LNCAP (cell line): ENCODE results near the gene REPS2.

Experiments
- TF ChIP-seq, protein P1 (sequence below): fragments of 450-650 bp; IDR thresholded peaks from 2 replicates; pipeline ENCODE4 v1.5.1; 2017; ENCODE audit warnings: mild to moderate bottlenecking

The REPS2 gene

DNA sequence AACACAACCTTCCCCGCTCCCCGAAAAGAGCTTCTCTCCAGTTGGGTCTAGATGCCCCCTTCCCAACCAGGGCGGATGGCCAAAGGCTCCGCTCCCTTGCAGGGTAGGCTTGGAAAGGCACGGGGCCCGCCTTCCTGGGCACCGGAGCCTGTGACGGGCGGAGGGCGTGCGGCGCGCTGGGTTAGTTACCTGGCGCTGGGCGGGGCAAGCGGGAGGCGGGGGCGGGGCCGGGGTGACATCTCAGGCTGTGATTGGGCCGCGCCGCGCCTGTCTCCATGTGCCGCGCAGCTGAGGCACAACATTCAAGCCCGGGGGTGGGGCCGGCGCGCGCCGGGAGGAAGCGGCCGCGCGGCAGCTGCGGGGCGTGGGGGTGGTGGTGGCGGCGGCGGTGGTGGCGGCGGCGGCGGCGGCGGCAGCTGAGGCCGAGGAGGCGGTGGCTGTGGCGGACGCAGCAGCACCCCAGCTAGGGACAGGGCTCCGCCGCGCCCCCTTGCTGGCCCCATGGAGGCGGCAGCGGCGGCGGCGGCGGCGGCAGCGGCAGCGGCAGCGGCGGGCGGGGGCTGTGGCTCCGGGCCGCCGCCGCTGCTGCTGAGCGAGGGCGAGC lies at the start of gene REPS2:
REPS2 (plus strand) TSS at position 298 of the 604 bp plus-strand sequence; CDS start at position 502, 204 bp downstream.
- TF ChIP-seq, protein P1, sequence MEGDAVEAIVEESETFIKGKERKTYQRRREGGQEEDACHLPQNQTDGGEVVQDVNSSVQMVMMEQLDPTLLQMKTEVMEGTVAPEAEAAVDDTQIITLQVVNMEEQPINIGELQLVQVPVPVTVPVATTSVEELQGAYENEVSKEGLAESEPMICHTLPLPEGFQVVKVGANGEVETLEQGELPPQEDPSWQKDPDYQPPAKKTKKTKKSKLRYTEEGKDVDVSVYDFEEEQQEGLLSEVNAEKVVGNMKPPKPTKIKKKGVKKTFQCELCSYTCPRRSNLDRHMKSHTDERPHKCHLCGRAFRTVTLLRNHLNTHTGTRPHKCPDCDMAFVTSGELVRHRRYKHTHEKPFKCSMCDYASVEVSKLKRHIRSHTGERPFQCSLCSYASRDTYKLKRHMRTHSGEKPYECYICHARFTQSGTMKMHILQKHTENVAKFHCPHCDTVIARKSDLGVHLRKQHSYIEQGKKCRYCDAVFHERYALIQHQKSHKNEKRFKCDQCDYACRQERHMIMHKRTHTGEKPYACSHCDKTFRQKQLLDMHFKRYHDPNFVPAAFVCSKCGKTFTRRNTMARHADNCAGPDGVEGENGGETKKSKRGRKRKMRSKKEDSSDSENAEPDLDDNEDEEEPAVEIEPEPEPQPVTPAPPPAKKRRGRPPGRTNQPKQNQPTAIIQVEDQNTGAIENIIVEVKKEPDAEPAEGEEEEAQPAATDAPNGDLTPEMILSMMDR: no peak

DNA sequence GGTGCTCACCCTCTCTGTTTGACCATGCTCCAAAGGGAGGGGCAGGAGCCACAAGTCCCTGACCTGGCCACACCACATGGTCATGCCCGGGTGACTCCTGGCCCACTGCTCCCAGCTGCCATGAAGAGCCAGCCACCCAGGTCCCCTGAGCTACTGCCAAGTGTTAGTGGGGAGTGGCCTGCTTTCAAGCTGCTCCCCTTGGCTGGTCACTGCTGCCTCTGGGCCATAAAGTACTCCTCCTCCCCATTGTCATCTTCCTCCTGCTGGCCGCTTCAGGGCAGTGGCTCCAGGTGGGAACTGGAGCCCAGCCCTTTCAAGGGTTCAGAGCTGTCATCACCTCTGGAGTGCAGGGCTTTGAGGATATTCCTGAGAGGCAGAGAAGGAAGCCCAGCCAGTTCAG lies 49.0 kb upstream of the REPS2 start:
- TF ChIP-seq, protein P1: no peak

DNA sequence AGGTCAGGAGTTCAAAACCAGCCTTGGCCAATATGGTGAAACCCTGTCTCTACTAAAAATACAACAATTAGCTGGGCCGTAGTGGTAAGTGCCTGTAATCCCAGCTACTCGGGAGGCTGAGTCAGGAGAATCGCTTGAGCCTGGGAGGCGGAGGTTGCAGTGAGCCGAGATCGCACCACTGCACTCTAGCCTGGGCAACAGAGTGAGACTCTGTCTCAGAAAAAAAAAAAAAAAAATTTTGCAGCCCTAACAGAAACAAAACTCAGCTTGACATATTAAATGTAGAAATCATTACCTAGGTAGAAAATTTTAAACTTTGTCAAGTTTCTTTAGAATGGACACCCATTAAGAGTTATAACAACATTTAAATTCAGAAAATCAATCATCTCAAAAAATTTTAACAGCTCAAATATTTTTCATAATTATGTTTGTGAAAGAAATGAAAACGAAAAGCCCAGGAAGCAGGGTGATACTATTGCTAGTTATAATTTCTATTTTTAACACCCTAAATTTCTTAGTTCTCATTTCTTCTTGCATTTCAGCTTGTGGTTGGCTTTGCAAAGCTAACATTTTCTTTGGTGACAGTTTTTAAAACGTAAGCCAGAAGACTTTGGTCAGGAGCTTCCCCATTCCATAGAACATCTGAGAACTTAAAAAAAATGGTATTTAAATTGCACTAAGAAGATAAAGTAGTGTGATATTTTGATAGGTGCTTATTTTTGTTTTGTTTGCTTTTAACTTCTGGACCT lies 43.0 kb upstream of the REPS2 start:
- TF ChIP-seq, protein P1: no peak

DNA sequence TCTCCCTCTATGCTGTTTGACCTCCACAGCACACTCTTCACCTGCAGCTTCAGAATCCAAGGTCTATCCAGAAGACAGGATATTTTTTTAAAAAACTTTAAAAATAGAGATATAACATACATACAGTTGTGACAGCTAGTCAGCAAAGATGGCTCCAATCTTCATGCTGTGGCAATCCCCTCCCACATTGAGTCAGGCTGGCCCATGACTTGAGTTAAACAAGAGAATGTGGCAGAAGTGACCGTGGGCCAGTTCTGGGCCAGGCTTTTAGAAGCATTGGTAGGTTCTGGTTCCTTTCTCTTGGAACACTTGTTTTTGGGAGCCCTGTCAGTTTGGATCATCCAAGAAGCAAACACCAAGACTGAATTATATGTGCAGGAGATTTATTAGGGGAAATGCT lies 36.1 kb upstream of the REPS2 start:
- TF ChIP-seq, protein P1: no peak

DNA sequence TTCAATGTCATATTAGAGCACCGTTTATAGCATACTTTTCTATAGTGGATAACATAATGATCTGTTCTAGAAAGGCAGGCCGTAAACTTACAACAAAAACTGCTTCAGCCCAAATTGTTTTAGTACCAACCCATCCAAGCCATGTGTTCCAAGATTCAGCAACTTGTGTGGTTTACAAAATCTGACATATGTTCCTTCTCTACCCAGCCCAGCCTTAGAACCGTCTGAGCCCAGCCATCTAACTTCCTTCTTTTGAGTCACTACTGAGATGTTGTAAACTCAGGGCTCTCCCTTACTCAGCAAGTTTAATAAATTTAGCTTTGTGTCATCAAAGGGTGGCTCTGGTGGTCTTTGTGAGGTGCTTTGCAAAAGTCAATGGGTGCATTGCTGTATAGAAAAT lies 32.4 kb upstream of the REPS2 start:
- TF ChIP-seq, protein P1: no peak

DNA sequence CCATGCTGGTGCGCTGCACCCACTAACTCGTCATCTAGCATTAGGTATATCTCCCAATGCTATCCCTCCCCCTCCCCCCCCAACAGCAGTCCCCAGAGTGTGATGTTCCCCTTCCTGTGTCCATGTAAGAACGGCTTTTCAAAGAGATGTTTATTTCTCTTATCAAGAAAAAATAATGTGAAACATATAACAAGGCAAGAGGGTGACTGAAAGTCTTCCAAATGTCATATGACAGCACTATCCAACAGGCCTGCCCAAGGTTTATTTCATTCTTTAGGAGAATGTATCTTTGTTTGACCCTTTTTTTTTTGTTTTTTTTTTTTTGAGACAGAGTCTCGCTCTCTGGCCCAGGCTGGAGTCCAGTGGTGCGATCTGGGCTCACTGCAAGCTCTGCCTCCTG lies 29.9 kb upstream of the REPS2 start:
- TF ChIP-seq, protein P1: no peak

DNA sequence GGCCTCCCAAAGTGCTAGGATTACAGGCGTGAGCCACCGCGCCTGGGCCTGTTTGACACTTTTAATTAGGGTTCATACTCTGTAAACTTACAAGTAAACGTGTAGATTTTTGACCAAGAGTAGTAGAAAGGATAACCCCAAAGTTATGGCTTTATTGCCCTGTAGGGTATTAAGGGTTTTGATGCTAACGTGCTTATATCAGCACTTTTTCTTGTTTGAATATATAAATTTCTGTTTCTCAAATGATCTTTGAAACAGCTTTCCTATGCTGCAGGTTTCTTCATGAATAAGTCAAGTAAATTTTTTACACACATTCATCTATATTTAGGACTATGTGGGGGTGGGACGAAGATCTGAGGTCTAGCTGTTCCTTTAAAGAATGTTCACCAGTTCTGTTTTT lies 29.3 kb upstream of the REPS2 start:
- TF ChIP-seq, protein P1: no peak
